DMS53 (cell line): ENCODE data around the gene ARHGEF4.

Experiments
- DNase-seq: peaks from one replicate; lab custom pipeline; 2025; lab: John Stamatoyannopoulos, UW

Gene ARHGEF4

GRCh38 chr2:130819608-130820278 is 17.0 kb upstream of the ARHGEF4 start:
- no peak for DNase-seq

GRCh38 chr2:130820279-130820861 is 16.3 kb upstream of the ARHGEF4 start:
- DNase-seq, result no peak

GRCh38 chr2:130821867-130822266 is 14.8 kb upstream of the ARHGEF4 start:
- no peak for DNase-seq

GRCh38 chr2:130822766-130823165 is 13.9 kb upstream of the ARHGEF4 start:
- DNase-seq, result no peak

DNA sequence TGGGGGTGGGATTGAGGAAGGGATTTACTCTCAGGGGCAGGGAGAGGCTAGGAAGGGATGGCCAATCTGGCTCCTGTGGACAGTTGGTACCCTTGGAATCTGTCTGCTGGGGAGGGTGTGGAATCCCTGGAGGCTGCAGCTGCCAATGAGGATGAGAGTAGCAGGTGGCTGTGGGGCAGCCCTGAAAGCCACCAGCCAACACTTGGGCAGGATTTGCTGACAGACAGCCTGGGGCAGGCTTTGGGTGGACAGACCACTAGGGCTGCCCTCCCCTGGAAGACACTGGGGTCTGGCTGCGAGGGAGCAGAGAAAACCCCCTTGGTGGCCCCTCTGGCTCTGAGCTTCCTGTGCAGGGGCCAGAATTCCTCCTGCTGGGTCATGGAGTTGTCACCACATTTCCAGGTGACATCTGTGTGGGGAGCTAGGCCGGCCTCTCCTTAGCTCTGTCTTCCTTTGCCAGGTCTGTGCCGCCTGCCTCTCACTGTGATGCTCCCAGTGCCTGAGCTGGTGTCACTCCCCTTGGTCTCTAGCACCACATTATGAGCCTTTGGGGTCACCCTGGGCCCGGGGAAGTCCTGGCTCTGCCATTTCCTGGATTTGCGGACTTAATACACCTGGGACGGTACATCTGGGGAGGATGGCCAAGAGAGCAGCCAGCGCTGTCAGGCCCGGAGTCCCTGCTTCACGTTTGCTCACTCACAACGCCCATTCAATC is 13.4 kb upstream of the ARHGEF4 start:
- no peak for DNase-seq

DNA sequence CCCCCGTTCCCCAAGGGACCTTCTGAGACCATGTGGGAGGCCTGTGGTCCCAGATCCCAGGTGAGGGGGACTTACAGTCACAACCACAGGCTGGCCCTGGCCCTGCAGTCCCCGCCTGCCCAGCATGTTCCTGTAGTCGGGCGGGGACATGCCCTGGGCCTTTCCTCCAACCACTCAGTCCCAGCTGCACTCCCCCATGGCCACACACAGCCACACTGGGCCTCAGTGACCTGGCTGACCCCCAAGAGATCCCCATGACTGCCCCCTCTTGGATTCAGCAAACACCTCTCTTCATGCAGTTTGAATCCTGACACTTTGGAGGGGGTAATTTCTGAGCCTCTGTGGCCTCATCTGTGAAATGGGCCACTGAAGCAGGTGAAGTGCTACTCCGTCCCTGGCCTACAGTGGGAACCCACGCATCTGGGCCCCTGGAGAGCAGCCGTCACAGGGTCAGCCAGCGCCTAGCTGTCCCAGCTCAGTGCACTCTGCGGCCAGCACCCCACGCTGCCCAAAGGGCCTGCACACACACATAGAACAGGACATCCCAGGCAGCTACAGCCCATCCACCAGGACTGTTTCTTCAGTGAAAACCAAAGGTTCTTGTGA is 12.7 kb upstream of the ARHGEF4 start:
- DNase-seq, result no peak

- peak; percentile 93 for DNase-seq
These were observed 12.1 kb upstream of the ARHGEF4 start for GRCh38 chr2:130824492-130825061.

DNA sequence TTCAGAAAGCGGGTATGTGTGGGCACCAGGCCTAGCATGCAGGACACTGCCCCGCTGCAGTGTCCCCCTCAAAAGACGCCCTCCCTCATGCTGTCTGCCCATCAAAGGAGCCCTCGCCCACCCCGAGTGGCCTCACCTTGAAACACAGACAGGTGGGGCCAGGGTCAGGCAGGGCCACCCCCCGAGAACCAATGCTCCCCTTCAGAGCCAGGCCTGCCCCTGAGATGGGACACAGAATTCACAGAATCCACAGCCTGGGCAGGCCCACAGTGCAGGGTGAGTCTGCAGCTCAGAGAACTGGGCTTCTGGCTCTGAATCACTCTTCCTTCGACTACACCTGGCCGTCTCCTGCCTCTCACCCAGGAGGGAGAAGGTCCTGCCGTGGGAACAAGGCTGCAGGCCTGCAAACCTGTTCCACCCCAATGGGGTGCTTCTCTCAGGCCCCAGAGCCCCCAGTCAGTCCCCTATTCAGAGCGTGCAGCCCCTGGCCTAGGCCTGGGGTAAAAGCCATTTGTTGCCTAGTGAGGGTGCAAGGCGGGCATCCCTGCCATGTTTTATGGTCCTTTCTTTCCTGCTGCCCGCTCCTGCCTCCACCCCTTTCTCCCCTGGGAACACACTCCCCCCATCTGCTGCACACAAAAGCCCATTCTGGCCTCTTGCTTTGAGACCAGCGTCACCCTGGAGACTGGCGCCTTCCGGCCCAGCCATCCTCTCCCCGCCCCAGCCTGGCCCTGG is 11.3 kb upstream of the ARHGEF4 start:
- DNase-seq, result peak; percentile 5

- DNase-seq, result no peak
These were observed 10.8 kb upstream of the ARHGEF4 start for GRCh38 chr2:130825966-130826253.

- peak; percentile 17 for DNase-seq
These were observed 10.3 kb upstream of the ARHGEF4 start for GRCh38 chr2:130826419-130826818.

DNA sequence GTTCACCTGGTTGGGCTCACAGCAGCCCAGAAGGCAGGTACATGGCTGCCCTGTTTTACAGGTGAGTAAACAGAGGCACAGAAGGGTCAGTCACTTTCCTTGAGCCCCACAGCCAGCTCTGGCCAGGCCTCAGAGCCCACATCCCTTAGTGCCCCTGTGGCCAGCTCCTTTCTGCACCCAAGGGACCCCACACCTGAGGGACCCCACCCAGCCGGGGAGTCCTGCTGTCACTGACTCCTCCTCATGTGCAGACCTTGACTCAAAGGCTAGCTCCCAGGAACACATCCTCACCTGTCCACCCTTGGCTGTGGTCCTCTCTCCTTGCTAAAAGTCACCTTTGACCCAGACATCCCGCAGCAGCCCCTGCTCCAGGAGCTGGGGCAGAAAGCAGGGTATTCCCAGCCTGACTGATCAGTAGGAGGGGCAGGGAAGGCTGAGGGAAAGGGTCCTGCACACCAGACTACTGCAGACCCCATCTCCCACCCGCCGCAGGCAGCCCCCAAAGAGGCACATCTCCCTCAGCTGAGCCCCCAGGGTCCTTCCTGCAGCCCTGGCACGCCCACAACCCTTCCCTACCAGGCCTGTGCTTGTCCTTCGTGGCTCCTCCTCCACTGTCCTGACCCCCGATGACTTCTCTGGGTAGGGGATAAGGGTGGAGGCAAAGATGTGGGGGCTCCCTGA is 9.8 kb upstream of the ARHGEF4 start:
- no peak for DNase-seq

DNA sequence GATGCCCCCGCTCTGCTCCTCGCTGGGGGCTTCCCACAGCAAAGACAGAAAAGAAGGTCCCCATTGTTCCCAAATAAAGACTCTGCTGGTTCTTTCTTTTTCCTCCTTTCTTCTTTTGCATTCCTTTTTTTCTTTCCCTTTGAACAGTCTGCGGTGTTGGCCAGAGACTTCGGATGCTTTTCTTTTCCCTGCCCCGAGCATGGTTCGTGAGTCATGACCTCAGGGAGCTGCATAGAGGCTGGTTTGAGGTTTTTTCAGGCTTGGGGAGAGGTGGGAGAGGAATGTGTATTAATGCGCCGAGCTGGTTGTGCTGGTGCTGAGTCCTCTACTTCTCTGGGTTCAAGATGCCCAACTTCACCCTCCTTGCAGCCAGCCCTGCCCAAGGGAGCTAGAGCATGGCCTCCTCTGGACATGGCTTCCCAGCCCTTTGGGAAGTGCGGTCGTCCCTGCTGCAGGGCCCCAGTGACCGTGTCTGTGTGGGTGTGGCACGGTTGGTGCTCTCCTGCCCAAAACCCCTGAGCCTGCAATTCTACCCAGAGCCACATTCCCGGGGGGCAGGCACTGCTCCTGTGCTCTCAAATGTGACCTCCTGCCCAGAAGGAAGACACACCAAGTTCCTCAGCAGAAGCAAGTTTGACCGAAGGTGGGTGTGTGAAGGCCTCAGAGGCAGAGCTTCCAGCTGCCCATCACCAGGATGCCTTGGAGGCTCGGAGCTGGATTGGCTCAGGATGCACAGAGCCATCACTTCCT is 9.0 kb upstream of the ARHGEF4 start:
- no peak for DNase-seq

- peak; percentile 40 for DNase-seq
These were observed 8.3 kb upstream of the ARHGEF4 start for GRCh38 chr2:130828461-130828860.

DNA sequence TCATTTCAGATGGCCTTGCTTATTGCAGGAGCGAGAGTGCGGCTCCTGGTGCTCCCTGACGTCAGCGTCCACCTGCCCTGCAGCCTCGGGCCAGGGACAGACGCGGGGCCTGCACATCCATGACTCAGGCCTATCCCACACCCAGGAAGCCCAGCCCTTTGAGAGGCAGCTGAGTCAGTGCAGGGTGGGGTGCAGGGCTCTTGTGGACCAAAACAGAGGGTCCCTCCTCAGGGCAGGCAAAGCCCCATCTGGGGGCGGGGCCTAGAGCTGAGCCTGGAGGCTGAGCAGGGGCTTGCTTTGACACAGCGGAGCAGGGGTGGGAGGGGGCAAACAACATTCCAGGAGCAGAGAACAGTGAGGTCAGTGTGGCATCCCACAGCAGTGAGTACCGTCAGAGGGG is 7.7 kb upstream of the ARHGEF4 start:
- DNase-seq, result peak; percentile 89

GRCh38 chr2:130830538-130830937 is 6.2 kb upstream of the ARHGEF4 start:
- no peak for DNase-seq

- no peak for DNase-seq
These were observed 5.4 kb upstream of the ARHGEF4 start for GRCh38 chr2:130831356-130831755.

- DNase-seq, result no peak
These were observed 4.3 kb upstream of the ARHGEF4 start for GRCh38 chr2:130832296-130832940.

DNA sequence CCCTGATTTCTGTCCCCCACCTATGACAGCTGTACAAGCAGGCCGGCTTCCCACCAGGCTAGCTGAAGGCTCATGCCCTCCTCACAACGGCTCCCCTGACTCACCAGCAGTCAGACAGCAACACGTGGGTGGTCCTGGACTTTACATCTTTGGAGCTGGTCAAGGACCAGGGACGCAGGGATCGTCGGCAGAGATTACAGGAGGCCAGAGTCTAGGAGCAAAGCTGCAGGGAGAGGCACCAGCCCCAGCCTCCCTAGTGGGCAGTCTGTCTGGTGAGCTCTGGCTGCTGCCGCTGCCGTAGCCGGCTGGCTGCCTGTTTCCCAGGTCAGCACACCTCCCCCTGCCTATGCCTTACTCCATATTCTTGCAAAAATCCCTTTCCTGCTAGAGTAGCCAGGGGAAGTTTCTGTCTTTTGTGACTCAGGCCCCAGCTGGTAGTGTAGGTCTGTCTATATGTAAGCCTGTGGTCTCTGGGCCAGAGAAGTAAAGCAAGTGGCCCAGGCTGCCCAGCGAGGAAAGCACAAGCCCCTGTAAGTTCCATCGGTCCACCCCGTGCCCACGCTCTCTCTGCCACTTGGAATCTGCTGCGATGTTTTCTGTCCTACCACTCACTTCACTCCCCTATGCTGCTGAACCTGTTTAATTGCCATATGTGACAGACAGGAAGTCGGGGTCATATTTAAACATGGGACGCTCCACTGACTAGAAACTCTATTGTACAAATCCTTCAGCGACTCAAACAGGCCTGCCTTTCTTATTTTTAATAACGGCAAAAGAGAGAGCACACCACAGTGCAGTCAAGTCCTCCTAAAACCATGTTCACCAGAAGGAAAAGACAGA is 2.4 kb upstream of the ARHGEF4 start:
- DNase-seq, result peak; percentile 66
